Endothelial cell of umbilical vein (primary cell): ENCODE data around the gene CFAP210. TPM values are rescaled to one million over a fixed set of nuclear protein-coding genes. Genes with fewer than 3 reads are reported as not detected.

ENCODE experiments used
- BruUV-seq: library from RNA; stranded (reverse); fragments of 400-500 nt; replicated peaks from 2 replicates; lab custom pipeline; 2021; lab: Mats Ljungman, UMichigan
- CTCF ChIA-PET: fragments of 300-600, 350-600 bp; sonication (Branson Sonifier 250); formaldehyde crosslinking; loops from one replicate; lab custom pipeline; 2021; ENCODE audit warnings: antibody characterized with exemption, inconsistent platforms; lab: Charles Lee
- POLR2A ChIA-PET: fragments of 300-600, 350-600 bp; sonication (Branson Sonifier 250); formaldehyde crosslinking; loops from one replicate; lab custom pipeline; 2021; ENCODE audit warnings: antibody characterized with exemption, inconsistent platforms; lab: Charles Lee
- DNase-seq: peaks from one replicate; pipeline ENCODE4 v3.0.0-alpha.2; 2011; ENCODE audit warnings: low read depth, low spot score
- FAIRE-seq: peaks from 2 replicates; lab custom pipeline; 2011; peaks lifted over from hg19 to GRCh38; lab: Jason Lieb, UNC
- H2AFZ ChIP-seq: 2 replicates; pipeline ENCODE4 v1.6.0; 2012; ENCODE audit warnings: low read depth, low read length, control low read depth, inconsistent platforms
- H3K27ac ChIP-seq: 2 replicates; pipeline ENCODE4 v1.5.1; 2011; ENCODE audit warnings: low read depth, mild to moderate bottlenecking, control low read depth, low read length, moderate library complexity; ENCODE audit not compliant: insufficient read depth
- H3K27me3 ChIP-seq, 2 experiments: 2 replicates each; pipeline versions ENCODE4 v1.6.0 to v1.6.1; 2011; ENCODE audit warnings: low read length in 2 of 2, mixed read lengths in 1 of 2; ENCODE audit not compliant: control insufficient read depth in 2 of 2, insufficient read depth in 2 of 2
- H3K36me3 ChIP-seq, 2 experiments: 2 replicates in 1 of 2; 3 replicates in 1 of 2; pipeline ENCODE4 v1.5.1; 2011; ENCODE audit warnings: low read length in 2 of 2, mild to moderate bottlenecking in 1 of 2, moderate library complexity in 1 of 2; ENCODE audit not compliant: control insufficient read depth in 2 of 2, insufficient read depth in 2 of 2; ENCODE audit errors: extremely low read depth in 1 of 2
- H3K4me1 ChIP-seq: 3 replicates; pipeline ENCODE4 v1.5.1; 2011; ENCODE audit warnings: mild to moderate bottlenecking, low read length; ENCODE audit not compliant: control insufficient read depth, insufficient read depth; ENCODE audit errors: extremely low read depth
- H3K4me2 ChIP-seq: 2 replicates; pipeline ENCODE4 v1.6.1; 2011; ENCODE audit warnings: low read length, control low read depth, mixed read lengths; ENCODE audit not compliant: insufficient read depth
- H3K4me3 ChIP-seq, 3 experiments: fragments of 200-600 bp in 1 of 3; sonication (generic), shearing (Covaris generic) in 1 of 3; replicated peaks in 1 of 3; 2 replicates each; pipeline ENCODE4 v1.5.1; 2011 to 2016; ENCODE audit warnings: control low read depth in 3 of 3, low read length in 3 of 3, mild to moderate bottlenecking in 2 of 3, inconsistent platforms in 1 of 3, low read depth in 1 of 3, moderate library complexity in 1 of 3; ENCODE audit not compliant: insufficient read depth in 1 of 3
- H3K79me2 ChIP-seq: 2 replicates; pipeline ENCODE4 v1.6.0; 2012; ENCODE audit warnings: low read length, inconsistent platforms; ENCODE audit not compliant: control insufficient read depth, insufficient read depth
- H3K9ac ChIP-seq: replicated peaks from 2 replicates; pipeline ENCODE3; 2011; ENCODE audit warnings: low read length, control low read depth; ENCODE audit not compliant: insufficient read depth; ENCODE audit errors: extremely low read depth
- H3K9me1 ChIP-seq: replicated peaks from 3 replicates; pipeline ENCODE4 v1.6.0; 2011; ENCODE audit warnings: mild to moderate bottlenecking, low read length; ENCODE audit not compliant: control insufficient read depth, insufficient read depth; ENCODE audit errors: extremely low read depth
- H3K9me3 ChIP-seq: replicated peaks from 2 replicates; pipeline ENCODE4 v1.5.1; 2012; ENCODE audit warnings: low read length, inconsistent platforms; ENCODE audit not compliant: control insufficient read depth, insufficient read depth
- H4K20me1 ChIP-seq: replicated peaks from 2 replicates; pipeline ENCODE3; 2011; ENCODE audit warnings: mild to moderate bottlenecking, low read length; ENCODE audit not compliant: control insufficient read depth, insufficient read depth; ENCODE audit errors: extremely low read depth
- EZH2 ChIP-seq: IDR thresholded peaks from 2 replicates; pipeline ENCODE4 v1.6.1; 2012; ENCODE audit warnings: borderline replicate concordance, low read depth, mild to moderate bottlenecking, moderate library complexity, low read length, inconsistent platforms; ENCODE audit not compliant: severe bottlenecking
- FOS ChIP-seq: IDR thresholded peaks from 2 replicates; pipeline ENCODE4 v1.6.1; 2011; ENCODE audit warnings: mild to moderate bottlenecking, low read length, moderate library complexity, borderline replicate concordance; ENCODE audit not compliant: insufficient read depth
- GATA2 ChIP-seq: IDR thresholded peaks from 2 replicates; pipeline ENCODE4 v1.7.0; 2011; ENCODE audit warnings: low read depth, mild to moderate bottlenecking, moderate library complexity, mixed read lengths, low read length; ENCODE audit not compliant: insufficient read length, insufficient read depth
- JUN ChIP-seq: IDR thresholded peaks from 2 replicates; pipeline ENCODE4 v1.6.1; 2011; ENCODE audit warnings: borderline replicate concordance, low read depth; ENCODE audit not compliant: insufficient read length, insufficient read depth
- MAX ChIP-seq: IDR thresholded peaks from 2 replicates; pipeline ENCODE4 v1.6.1; 2011; ENCODE audit not compliant: insufficient read depth, insufficient read length
- MYC ChIP-seq: IDR thresholded peaks from one replicate; pipeline ENCODE4 v1.6.1; 2011; ENCODE audit warnings: mild to moderate bottlenecking, low read depth, low read length
- POLR2A ChIP-seq: IDR thresholded peaks from 2 replicates; pipeline ENCODE4 v1.6.1; 2012; ENCODE audit warnings: low read depth, mild to moderate bottlenecking, control low read depth, low read length
- POLR2AphosphoS5 ChIP-seq: IDR thresholded peaks from 2 replicates; pipeline ENCODE4 v1.6.1; 2012; ENCODE audit warnings: low read depth, mild to moderate bottlenecking, control low read depth, low read length, moderate library complexity; ENCODE audit not compliant: insufficient read depth
- dilution Hi-C: fragments of 300-500 bp; cut with MboI; formaldehyde crosslinking; loops from one replicate; pipeline ENCODE4 v1.15.0; 2019; ENCODE audit warnings: low sequenced_read_pairs; ENCODE audit not compliant: extremely low pct_ligation_motif_present
- intact Hi-C: fragments of 100-400 bp; cut with micrococcal nuclease; formaldehyde crosslinking; loops from one replicate; pipeline ENCODE4 v1.10.0; 2022
- polyA plus RNA-seq, 4 experiments: library from polyadenylated mRNA; depleted of rRNA in 3 of 4; stranded (reverse) in 3 of 4; unstranded in 1 of 4; fragments of >200 nt; gene quantifications; 2 replicates each; pipeline versions ENCODE4 v1.2.1 to v1.2.3, GENCODE V29; 2011 to 2012; ENCODE audit warnings: missing spikeins in 1 of 4
- total RNA-seq: library from RNA; stranded (reverse); gene quantifications from 2 replicates; pipeline ENCODE4 v1.2.3, GENCODE V29; 2021
- TF ChIP-seq, protein P1 (sequence below), 2 donors: IDR thresholded peaks; 1 replicate in 1 of 2; 2 replicates in 1 of 2; pipeline ENCODE4 v1.5.1; 2011; ENCODE audit warnings: low read length in 2 of 2, mild to moderate bottlenecking in 2 of 2, moderate library complexity in 2 of 2, control low read depth in 1 of 2, inconsistent platforms in 1 of 2, low read depth in 1 of 2; ENCODE audit not compliant: insufficient read depth in 1 of 2; ENCODE audit errors: extremely low read depth in 1 of 2

CFAP210 gene
- total and polyA plus RNA-seq, 2 donors (not counting 3 experiments of a cell fraction or from before 2014, with no cell fraction given) = not detected

DNA sequence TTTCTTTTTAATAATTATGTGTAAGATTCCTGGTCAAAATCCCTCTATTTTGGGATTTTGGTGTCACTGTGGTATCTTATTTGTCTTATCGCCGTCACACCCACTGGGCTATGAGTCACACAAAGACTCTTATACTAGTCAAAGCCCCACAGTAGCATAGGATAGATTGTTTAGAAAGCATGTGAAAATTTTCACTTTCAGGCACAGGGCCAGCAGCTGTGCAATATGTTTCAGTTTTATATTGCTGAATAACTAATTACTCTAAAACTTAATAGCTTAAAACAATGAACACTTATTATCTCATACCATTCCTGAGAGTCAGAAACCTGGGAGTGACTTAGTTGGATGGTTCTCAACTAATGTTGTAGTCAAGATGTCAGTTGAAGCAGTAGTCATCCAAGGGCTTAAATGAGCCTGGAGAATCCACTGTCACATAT, 24.0 kb downstream of the CFAP210 start:
- no peaks in the 10 kb centered on the region for H4K20me1 ChIP-seq
- dilution Hi-C loops (no loop called here), intact Hi-C loops (no loop called here)
- H3K79me2 ChIP-seq = no peaks in the 10 kb centered on the region
- FAIRE-seq = no peak
- no peaks in the 10 kb centered on the region for H3K4me1 ChIP-seq
- no peak overlapping the region for H2AFZ ChIP-seq
- no peak overlapping the region for H3K4me2 ChIP-seq
- H3K27ac ChIP-seq = no peak overlapping the region
- H3K9me1 ChIP-seq = no peaks in the 10 kb centered on the region
- peaks cover 3 to 4% of the 10 kb centered on the region in 2 experiments for H3K27me3 ChIP-seq
- no peak for DNase-seq
- H3K9me3 ChIP-seq = no peaks in the 10 kb centered on the region
- POLR2A ChIA-PET = interaction anchor here (1.2 kb wide), 1 partner anchor 25 kb away, joined by 4 read pairs; no protein-coding TSS in a partner anchor
- H3K36me3 ChIP-seq = no peaks in the 10 kb centered on the region
- no peak overlapping the region for H3K9ac ChIP-seq
- no peak overlapping the region for H3K4me3 ChIP-seq
- TF ChIP-seq POLR2AphosphoS5 (no peak), FOS (no peak), GATA2 (no peak), JUN (no peak), POLR2A (no peak), EZH2 (no peak), MAX (no peak), MYC (no peak)
- TF ChIP-seq, protein P1, sequence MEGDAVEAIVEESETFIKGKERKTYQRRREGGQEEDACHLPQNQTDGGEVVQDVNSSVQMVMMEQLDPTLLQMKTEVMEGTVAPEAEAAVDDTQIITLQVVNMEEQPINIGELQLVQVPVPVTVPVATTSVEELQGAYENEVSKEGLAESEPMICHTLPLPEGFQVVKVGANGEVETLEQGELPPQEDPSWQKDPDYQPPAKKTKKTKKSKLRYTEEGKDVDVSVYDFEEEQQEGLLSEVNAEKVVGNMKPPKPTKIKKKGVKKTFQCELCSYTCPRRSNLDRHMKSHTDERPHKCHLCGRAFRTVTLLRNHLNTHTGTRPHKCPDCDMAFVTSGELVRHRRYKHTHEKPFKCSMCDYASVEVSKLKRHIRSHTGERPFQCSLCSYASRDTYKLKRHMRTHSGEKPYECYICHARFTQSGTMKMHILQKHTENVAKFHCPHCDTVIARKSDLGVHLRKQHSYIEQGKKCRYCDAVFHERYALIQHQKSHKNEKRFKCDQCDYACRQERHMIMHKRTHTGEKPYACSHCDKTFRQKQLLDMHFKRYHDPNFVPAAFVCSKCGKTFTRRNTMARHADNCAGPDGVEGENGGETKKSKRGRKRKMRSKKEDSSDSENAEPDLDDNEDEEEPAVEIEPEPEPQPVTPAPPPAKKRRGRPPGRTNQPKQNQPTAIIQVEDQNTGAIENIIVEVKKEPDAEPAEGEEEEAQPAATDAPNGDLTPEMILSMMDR (IDR thresholded peaks at IDR 0.05; ENCODE audit: extremely low read depth in 1 of 2, insufficient read depth in 1 of 2, low read depth in 1 of 2, low read length in 2 of 2) = no peak
- no TSS peak for BruUV-seq
- CTCF ChIA-PET = interaction anchor here (0.5 kb wide), 1 partner anchor 218 kb away, joined by 3 read pairs; no protein-coding TSS in a partner anchor
